Activated naive CD4-positive, alpha-beta T cell treated with anti-CD3 and anti-CD28 coated beads, Interleukin-2, amount 50 U/mL, for 72 hours (primary cell): ENCODE results near the gene TSPEAR. TPM values are rescaled to one million over a fixed set of nuclear protein-coding genes. Genes with fewer than 3 reads are reported as not detected.

Experiments
- ATAC-seq, 2 donors: fragments of 150-1000 bp; cut with Tn5 transposase; 2 replicates each; pipeline ENCODE4 v1.10.0; 2021; ENCODE audit warnings: mild to moderate bottlenecking in 2 of 2, moderate library complexity in 2 of 2
- DNase-seq, 2 donors: peaks; one replicate each; pipeline ENCODE4 v3.0.0; 2021 to 2022; ENCODE audit warnings: low spot score in 2 of 2
- H3K27ac Mint-ChIP-seq, 2 donors: one replicate each; pipeline ENCODE4 v1.8.0; 2022; ENCODE audit warnings: mild to moderate bottlenecking in 2 of 2, mixed read lengths in 2 of 2
- H3K36me3 Mint-ChIP-seq, 2 donors: one replicate each; pipeline ENCODE4 v1.8.0; 2022; ENCODE audit warnings: mixed read lengths in 2 of 2
- H3K9me3 Mint-ChIP-seq, 2 donors: one replicate each; pipeline ENCODE4 v1.8.0; 2022; ENCODE audit warnings: mixed read lengths in 2 of 2
- total RNA-seq, 2 donors: library from RNA; stranded (reverse); gene quantifications; one replicate each; pipeline ENCODE4 v1.2.3, GENCODE V29; 2022

Gene TSPEAR
- total RNA-seq, 2 donors from 2014 or later, result not detected

GRCh38 chr21:44498280-44499210 lies 212.8 kb downstream of the TSPEAR start:
- Mint-ChIP-seq H3K9me3 (no peaks in the 10 kb centered on the region), H3K27ac (no peak overlapping the region), H3K36me3 (peaks cover 0 to under 1% of the 10 kb centered on the region in 2 donors)
- no peak for ATAC-seq
- no peak for DNase-seq

GRCh38 chr21:44497703-44498126 lies 213.7 kb downstream of the TSPEAR start:
- H3K36me3 Mint-ChIP-seq, result peaks cover 7 to 9% of the 10 kb centered on the region in 2 donors
- DNase-seq, result no peak
- H3K9me3 Mint-ChIP-seq, result peaks cover 6 to 7% of the 10 kb centered on the region in 2 donors
- no peak overlapping the region for H3K27ac Mint-ChIP-seq
- ATAC-seq, result no peak

GRCh38 chr21:44496564-44497550 lies 214.5 kb downstream of the TSPEAR start:
- DNase-seq (no peak), ATAC-seq (no peak)
- H3K9me3 Mint-ChIP-seq, result peaks cover 12 to 15% of the 10 kb centered on the region in 2 donors
- peaks cover 16% of the 10 kb centered on the region in 2 donors for H3K36me3 Mint-ChIP-seq
- peak overlapping the region in 1 of 2 donors; percentile 83 for H3K27ac Mint-ChIP-seq

GRCh38 chr21:44495611-44496563 lies 215.5 kb downstream of the TSPEAR start:
- ATAC-seq, result no peak
- Mint-ChIP-seq H3K27ac (no peak overlapping the region), H3K9me3 (peaks cover 12 to 16% of the 10 kb centered on the region in 2 donors)

GRCh38 chr21:44494956-44495355 lies 216.4 kb downstream of the TSPEAR start:
- Mint-ChIP-seq H3K9me3 (peaks cover 12 to 16% of the 10 kb centered on the region in 2 donors), H3K27ac (no peak overlapping the region), H3K36me3 (peaks cover 16 to 18% of the 10 kb centered on the region in 2 donors)
- DNase-seq (no peak), ATAC-seq (no peak)

More at GRCh38 chr21:44495611-44496563, 215.5 kb downstream of the TSPEAR start:
- no peak for DNase-seq
- H3K36me3 Mint-ChIP-seq, result peaks cover 16 to 18% of the 10 kb centered on the region in 2 donors

- Mint-ChIP-seq H3K9me3 (peaks cover 12 to 16% of the 10 kb centered on the region in 2 donors), H3K36me3 (peaks cover 16 to 18% of the 10 kb centered on the region in 2 donors), H3K27ac (no peak overlapping the region)
- DNase-seq (no peak), ATAC-seq (no peak)
Observed at GRCh38 chr21:44494418-44494817, 217.0 kb downstream of the TSPEAR start.

GRCh38 chr21:44492567-44493385 lies 218.6 kb downstream of the TSPEAR start:
- peak in 1 of 2 donors; percentile 43 for ATAC-seq
- H3K27ac Mint-ChIP-seq, result peak overlapping the region; percentile 69 to 93
- DNase-seq, result no peak
- H3K36me3 Mint-ChIP-seq, result peaks cover 16 to 18% of the 10 kb centered on the region in 2 donors
- peaks cover 12 to 16% of the 10 kb centered on the region in 2 donors for H3K9me3 Mint-ChIP-seq

- DNase-seq, result no peak
Observed at GRCh38 chr21:44490816-44491215, 220.6 kb downstream of the TSPEAR start.

GRCh38 chr21:44490405-44490804 lies 221.0 kb downstream of the TSPEAR start:
- ATAC-seq, result no peak
- Mint-ChIP-seq H3K36me3 (peaks cover 16 to 18% of the 10 kb centered on the region in 2 donors), H3K27ac (peak overlapping the region in 1 of 2 donors; percentile 49), H3K9me3 (peaks cover 12 to 16% of the 10 kb centered on the region in 2 donors)
- no peak for DNase-seq

More at GRCh38 chr21:44490816-44491215, 220.6 kb downstream of the TSPEAR start:
- peaks cover 12 to 16% of the 10 kb centered on the region in 2 donors for H3K9me3 Mint-ChIP-seq
- peak overlapping the region in 1 of 2 donors; percentile 49 for H3K27ac Mint-ChIP-seq
- H3K36me3 Mint-ChIP-seq, result peaks cover 16 to 18% of the 10 kb centered on the region in 2 donors
- ATAC-seq, result no peak

GRCh38 chr21:44489962-44490361 lies 221.4 kb downstream of the TSPEAR start:
- peak overlapping the region in 1 of 2 donors; percentile 27 for H3K27ac Mint-ChIP-seq
- DNase-seq, result no peak
- ATAC-seq, result no peak

GRCh38 chr21:44487831-44488230 lies 223.5 kb downstream of the TSPEAR start:
- Mint-ChIP-seq H3K9me3 (peaks cover 7 to 10% of the 10 kb centered on the region in 2 donors), H3K27ac (no peak overlapping the region), H3K36me3 (peaks cover 9 to 11% of the 10 kb centered on the region in 2 donors)
- ATAC-seq (peak in 1 of 2 donors; percentile 47), DNase-seq (peak in 1 of 2 donors; percentile 66)

More at GRCh38 chr21:44489962-44490361, 221.4 kb downstream of the TSPEAR start:
- Mint-ChIP-seq H3K9me3 (peaks cover 12 to 16% of the 10 kb centered on the region in 2 donors), H3K36me3 (peaks cover 16 to 18% of the 10 kb centered on the region in 2 donors)

- Mint-ChIP-seq H3K27ac (no peak overlapping the region), H3K36me3 (no peaks in the 10 kb centered on the region), H3K9me3 (no peaks in the 10 kb centered on the region)
- DNase-seq (no peak), ATAC-seq (no peak)
Observed at GRCh38 chr21:44486302-44486701, 225.1 kb downstream of the TSPEAR start.

- ATAC-seq (peak in 1 of 2 donors; percentile 38), DNase-seq (no peak)
- no peak overlapping the region for H3K27ac Mint-ChIP-seq
- H3K9me3 Mint-ChIP-seq, result no peaks in the 10 kb centered on the region
- H3K36me3 Mint-ChIP-seq, result no peaks in the 10 kb centered on the region
Observed at GRCh38 chr21:44485796-44486195, 225.6 kb downstream of the TSPEAR start.

- H3K27ac Mint-ChIP-seq, result no peak overlapping the region
- peak in 1 of 2 donors; percentile 55 for DNase-seq
- no peaks in the 10 kb centered on the region for H3K36me3 Mint-ChIP-seq
- ATAC-seq, result peak; percentile 54 to 90
- H3K9me3 Mint-ChIP-seq, result no peaks in the 10 kb centered on the region
Observed at GRCh38 chr21:44485254-44485793, 226.0 kb downstream of the TSPEAR start.
